PC-3 (cell line): ENCODE measurements around the gene MC4R. TPM values are rescaled to one million over a fixed set of nuclear protein-coding genes. Genes with fewer than 3 reads are reported as not detected.

Source experiments
- ATAC-seq: fragments of 200-7000 bp; cut with Tn5 transposase; 2 replicates; pipeline ENCODE4 v1.9.1; 2020; ENCODE audit warnings: mild to moderate bottlenecking, moderate library complexity
- BruUV-seq: library from RNA; stranded (reverse); fragments of 400-500 nt; replicated peaks from 2 replicates; lab custom pipeline; 2021; lab: Mats Ljungman, UMichigan
- CTCF ChIA-PET: fragments of 300-600 bp; sonication (Branson Sonifier 250); formaldehyde crosslinking; loops from one replicate; lab custom pipeline; 2022; ENCODE audit warnings: antibody characterized with exemption; lab: Charles Lee
- POLR2A ChIA-PET: fragments of 300-600 bp; sonication (Branson Sonifier 250); formaldehyde crosslinking; loops from one replicate; lab custom pipeline; 2022; ENCODE audit warnings: antibody characterized with exemption; ENCODE audit not compliant: unreplicated experiment; lab: Charles Lee
- DNase-seq: peaks from one replicate; pipeline ENCODE4 v3.0.0-alpha.2; 2015
- H2AFZ ChIP-seq: fragments of 300-600 bp; sonication (generic); 2 replicates; pipeline ENCODE4 v1.6.0; 2016; ENCODE audit warnings: antibody characterized with exemption, low read length
- H3F3A ChIP-seq: fragments of 300-600 bp; sonication (generic); one replicate; pipeline ENCODE4 v1.6.0; 2017; ENCODE audit warnings: antibody characterized with exemption, low read length, control low read depth, mild to moderate bottlenecking; ENCODE audit not compliant: unreplicated experiment
- H3K27ac ChIP-seq: fragments of 300-600 bp; sonication (generic); 2 replicates; pipeline ENCODE4 v1.5.1; 2016; ENCODE audit warnings: mild to moderate bottlenecking, low read length
- H3K27me3 ChIP-seq: fragments of 300-600 bp; sonication (generic); 2 replicates; pipeline ENCODE4 v1.6.1; 2016; ENCODE audit warnings: low read length, mixed read lengths
- H3K36me3 ChIP-seq: fragments of 300-600 bp; sonication (generic); 2 replicates; pipeline ENCODE4 v1.6.1; 2016; ENCODE audit warnings: low read depth, mixed run types, low read length, mixed read lengths
- H3K4me1 ChIP-seq: fragments of 300-600 bp; sonication (generic); 2 replicates; pipeline ENCODE4 v1.5.1; 2016; ENCODE audit warnings: low read length; ENCODE audit not compliant: insufficient read depth
- H3K4me2 ChIP-seq: fragments of 300-600 bp; sonication (generic); 2 replicates; pipeline ENCODE4 v1.6.0; 2016; ENCODE audit warnings: low read length
- H3K4me3 ChIP-seq: fragments of 300-600 bp; sonication (generic); 2 replicates; pipeline ENCODE4 v1.5.1; 2016; ENCODE audit warnings: mild to moderate bottlenecking, low read length, mixed read lengths
- H3K79me2 ChIP-seq: fragments of 300-600 bp; sonication (generic); 2 replicates; pipeline ENCODE4 v1.6.1; 2017; ENCODE audit warnings: low read length, mixed read lengths
- H3K9ac ChIP-seq: fragments of 300-600 bp; sonication (generic); 2 replicates; pipeline ENCODE4 v1.6.0; 2016; ENCODE audit warnings: mild to moderate bottlenecking, low read length
- H3K9me2 ChIP-seq: fragments of 300-600 bp; sonication (generic); replicated peaks from 2 replicates; pipeline ENCODE4 v1.6.1; 2016; ENCODE audit warnings: mixed run types, low read length, mixed read lengths
- H3K9me3 ChIP-seq: fragments of 300-600 bp; sonication (generic); 2 replicates; pipeline ENCODE4 v1.6.1; 2016; ENCODE audit warnings: low read length, mixed read lengths
- H4K20me1 ChIP-seq: fragments of 300-600 bp; sonication (generic); 2 replicates; pipeline ENCODE4 v1.6.1; 2016; ENCODE audit warnings: low read length, mixed read lengths
- EZH2 ChIP-seq: fragments of 300-600 bp; sonication (generic); IDR thresholded peaks from one replicate; pipeline ENCODE4 v1.6.1; 2017; ENCODE audit warnings: antibody characterized with exemption, mild to moderate bottlenecking, low read length; ENCODE audit not compliant: unreplicated experiment
- EZH2phosphoT487 ChIP-seq: fragments of 300-600 bp; sonication (generic); IDR thresholded peaks from 2 replicates; pipeline ENCODE4 v1.6.1; 2018; ENCODE audit warnings: mild to moderate bottlenecking, antibody characterized with exemption, low read length, borderline replicate concordance
- intact Hi-C: fragments of 100-400 bp; cut with micrococcal nuclease; formaldehyde crosslinking; loops from 2 replicates; pipeline ENCODE4 v1.9.0; 2023
- total RNA-seq: library from RNA; depleted of rRNA; stranded (reverse); fragments of >200 nt; gene quantifications from 2 replicates; pipeline ENCODE4 v1.2.3, GENCODE V29; 2014
- TF ChIP-seq, protein P1 (sequence below): fragments of 300-600 bp; sonication (generic); conservative IDR thresholded peaks from 2 replicates; pipeline ENCODE4 v1.5.1; 2017; ENCODE audit warnings: antibody characterized with exemption, low read depth, mild to moderate bottlenecking, low read length

The MC4R gene
- total RNA-seq, 1 experiment from 2014 or later = not detected

DNA sequence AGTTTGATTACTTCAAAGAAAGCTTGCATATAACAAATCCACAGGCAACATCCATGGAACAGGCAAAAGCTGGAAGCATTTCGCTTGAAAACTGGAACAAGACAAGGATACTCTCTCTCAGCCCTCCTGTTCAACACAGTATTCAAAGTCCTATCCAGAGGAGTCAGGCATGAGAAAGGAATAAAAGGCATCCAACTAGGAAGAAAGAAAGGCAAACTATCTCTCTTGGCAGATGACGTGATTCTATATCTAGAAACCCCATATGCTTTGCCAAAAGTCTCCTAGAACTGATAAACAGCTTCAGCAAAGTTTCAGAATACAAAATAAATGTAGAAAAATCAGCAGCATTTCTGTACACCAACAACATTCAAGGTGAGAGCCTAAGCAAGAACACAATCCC, 34.1 kb upstream of the MC4R start:
- CTCF ChIA-PET = no interaction called here

GRCh38 chr18:60404486-60405085, 32.0 kb upstream of the MC4R start:
- POLR2A ChIA-PET = no interaction called here
- no TSS peak for BruUV-seq
- TF ChIP-seq, protein P1, sequence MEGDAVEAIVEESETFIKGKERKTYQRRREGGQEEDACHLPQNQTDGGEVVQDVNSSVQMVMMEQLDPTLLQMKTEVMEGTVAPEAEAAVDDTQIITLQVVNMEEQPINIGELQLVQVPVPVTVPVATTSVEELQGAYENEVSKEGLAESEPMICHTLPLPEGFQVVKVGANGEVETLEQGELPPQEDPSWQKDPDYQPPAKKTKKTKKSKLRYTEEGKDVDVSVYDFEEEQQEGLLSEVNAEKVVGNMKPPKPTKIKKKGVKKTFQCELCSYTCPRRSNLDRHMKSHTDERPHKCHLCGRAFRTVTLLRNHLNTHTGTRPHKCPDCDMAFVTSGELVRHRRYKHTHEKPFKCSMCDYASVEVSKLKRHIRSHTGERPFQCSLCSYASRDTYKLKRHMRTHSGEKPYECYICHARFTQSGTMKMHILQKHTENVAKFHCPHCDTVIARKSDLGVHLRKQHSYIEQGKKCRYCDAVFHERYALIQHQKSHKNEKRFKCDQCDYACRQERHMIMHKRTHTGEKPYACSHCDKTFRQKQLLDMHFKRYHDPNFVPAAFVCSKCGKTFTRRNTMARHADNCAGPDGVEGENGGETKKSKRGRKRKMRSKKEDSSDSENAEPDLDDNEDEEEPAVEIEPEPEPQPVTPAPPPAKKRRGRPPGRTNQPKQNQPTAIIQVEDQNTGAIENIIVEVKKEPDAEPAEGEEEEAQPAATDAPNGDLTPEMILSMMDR = no peak
- TF ChIP-seq EZH2phosphoT487 = no peak

More for the DNA sequence above, 34.1 kb upstream of the MC4R start:
- no TSS peak for BruUV-seq
- Histone ChIP-seq H3K27me3 (no peaks in the 10 kb centered on the region), H3K4me1 (no peaks in the 10 kb centered on the region), H3K9me3 (no peaks in the 10 kb centered on the region), H3K27ac (no peak overlapping the region), H4K20me1 (no peaks in the 10 kb centered on the region), H3K9ac (no peak overlapping the region), H3K9me2 (no peaks in the 10 kb centered on the region), H3K4me3 (no peak overlapping the region), H2AFZ (no peak overlapping the region), H3K79me2 (no peaks in the 10 kb centered on the region), H3K4me2 (no peak overlapping the region), H3K36me3 (no peaks in the 10 kb centered on the region), H3F3A (no peaks in the 10 kb centered on the region)
- POLR2A ChIA-PET = no interaction called here
- intact Hi-C loops = no loop called here
- TF ChIP-seq, protein P1 = no peak
- TF ChIP-seq EZH2phosphoT487 (no peak), EZH2 (no peak)
- no peak for ATAC-seq
- DNase-seq = no peak

DNA sequence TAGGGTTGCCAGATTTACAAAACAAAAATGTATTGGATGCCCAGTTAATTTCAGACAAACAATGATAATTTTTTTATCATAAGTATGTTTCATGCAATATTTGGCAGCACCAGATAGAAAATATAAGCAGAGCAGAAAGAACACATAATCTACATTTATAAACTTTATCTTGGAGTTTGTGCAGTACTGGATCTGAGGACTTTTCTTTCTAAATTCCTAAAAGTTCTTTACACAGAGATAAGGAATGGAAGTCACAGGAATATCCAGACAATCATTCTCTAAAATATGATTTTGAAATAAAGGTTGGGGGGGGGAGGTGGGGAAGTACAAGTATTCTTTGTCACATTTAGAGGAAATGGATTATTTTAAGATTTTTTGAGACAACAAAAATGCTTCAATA, 28.8 kb upstream of the MC4R start:
- Histone ChIP-seq H3K4me3 (no peak overlapping the region), H2AFZ (no peak overlapping the region), H3K4me2 (no peak overlapping the region), H3K9me3 (no peaks in the 10 kb centered on the region), H3K4me1 (no peaks in the 10 kb centered on the region), H3K27me3 (no peaks in the 10 kb centered on the region), H4K20me1 (no peaks in the 10 kb centered on the region), H3K9me2 (no peaks in the 10 kb centered on the region), H3K36me3 (no peaks in the 10 kb centered on the region), H3K27ac (no peak overlapping the region), H3F3A (no peaks in the 10 kb centered on the region), H3K9ac (no peak overlapping the region), H3K79me2 (no peaks in the 10 kb centered on the region)
- ChIA-PET POLR2A (no interaction called here), CTCF (no interaction called here)
- TF ChIP-seq EZH2phosphoT487 (no peak), EZH2 (no peak)
- TF ChIP-seq, protein P1 = no peak
- ATAC-seq (no peak), DNase-seq (no peak)
- intact Hi-C loops = no loop called here
- no TSS peak for BruUV-seq

More at GRCh38 chr18:60404486-60405085, 32.0 kb upstream of the MC4R start:
- peak; percentile 2 for DNase-seq
- Histone ChIP-seq H2AFZ (no peak overlapping the region), H3K4me1 (no peaks in the 10 kb centered on the region), H4K20me1 (no peaks in the 10 kb centered on the region), H3K9me2 (no peaks in the 10 kb centered on the region), H3K36me3 (no peaks in the 10 kb centered on the region), H3K27ac (no peak overlapping the region), H3K79me2 (no peaks in the 10 kb centered on the region), H3K9me3 (no peaks in the 10 kb centered on the region), H3F3A (no peaks in the 10 kb centered on the region), H3K4me2 (no peak overlapping the region), H3K9ac (no peak overlapping the region), H3K27me3 (no peaks in the 10 kb centered on the region), H3K4me3 (no peak overlapping the region)
- intact Hi-C loops = no loop called here
- CTCF ChIA-PET = no interaction called here
- ATAC-seq = no peak; the same call in 1 of the 2 replicates
